GM19397 (cell line): ENCODE data around the gene BCAP31.
"Not testable (repeated sequence)": the region's sequence is repeated elsewhere in the genome, so short reads cannot be mapped to it uniquely, and the experiment has no call there.

Source experiments
- ATAC-seq: cut with Tn5 transposase; IDR thresholded peaks from one replicate; pipeline ENCODE4 v1.9.1; 2021; ENCODE audit warnings: mild to moderate bottlenecking, moderate library complexity; ENCODE audit not compliant: unreplicated experiment

Gene BCAP31

GRCh38 chrX:153717445-153717844 is 6.7 kb downstream of the BCAP31 start:
- no peak for ATAC-seq

- ATAC-seq, result no peak
These were observed 9.9 kb downstream of the BCAP31 start for GRCh38 chrX:153714256-153714655.

- ATAC-seq, result no peak
These were observed 14.2 kb downstream of the BCAP31 start for GRCh38 chrX:153709726-153710674.

- ATAC-seq, result no peak
These were observed 15.8 kb downstream of the BCAP31 start for GRCh38 chrX:153708415-153708814.

- ATAC-seq, result no peak
These were observed 16.8 kb downstream of the BCAP31 start for GRCh38 chrX:153707406-153707805.

- no peak for ATAC-seq
These were observed 17.4 kb downstream of the BCAP31 start for GRCh38 chrX:153706799-153707198.

GRCh38 chrX:153705403-153706060 is 18.7 kb downstream of the BCAP31 start:
- ATAC-seq, result not testable (repeated sequence)

GRCh38 chrX:153704631-153705402 is 19.4 kb downstream of the BCAP31 start:
- not testable (repeated sequence) for ATAC-seq

GRCh38 chrX:153704021-153704526 is 20.1 kb downstream of the BCAP31 start:
- no peak for ATAC-seq

GRCh38 chrX:153703036-153703370 is 21.2 kb downstream of the BCAP31 start:
- ATAC-seq, result no peak

- no peak for ATAC-seq
These were observed 21.7 kb downstream of the BCAP31 start for GRCh38 chrX:153702336-153703035.

- no peak for ATAC-seq
These were observed 22.5 kb downstream of the BCAP31 start for GRCh38 chrX:153701706-153702105.

- ATAC-seq, result no peak
These were observed 23.2 kb downstream of the BCAP31 start for GRCh38 chrX:153700967-153701366.

GRCh38 chrX:153700376-153700945 is 23.7 kb downstream of the BCAP31 start:
- no peak for ATAC-seq

- not testable (repeated sequence) for ATAC-seq
These were observed 24.3 kb downstream of the BCAP31 start for GRCh38 chrX:153699784-153700371.

- not testable (repeated sequence) for ATAC-seq
These were observed 24.9 kb downstream of the BCAP31 start for GRCh38 chrX:153699210-153699783.

- no peak for ATAC-seq
These were observed 26.0 kb downstream of the BCAP31 start for GRCh38 chrX:153697924-153698865.

GRCh38 chrX:153696986-153697722 is 27.0 kb downstream of the BCAP31 start:
- not testable (repeated sequence) for ATAC-seq
